HCT116 (cell line): Measurements from ENCODE around the gene GPT2. TPM values are rescaled to one million over a fixed set of nuclear protein-coding genes. Genes with fewer than 3 reads are reported as not detected.

ENCODE experiments used
- ATAC-seq: fragments of 200-7000 bp; cut with Tn5 transposase; 2 replicates; pipeline ENCODE4 v1.9.1; 2020; ENCODE audit warnings: mild to moderate bottlenecking, moderate library complexity
- BruUV-seq: library from RNA; stranded (reverse); fragments of 400-500 nt; replicated peaks from 2 replicates; lab custom pipeline; 2021; lab: Mats Ljungman, UMichigan
- CTCF ChIA-PET: fragments of 300-600 bp; sonication (Branson Sonifier 250); formaldehyde crosslinking; loops from one replicate; lab custom pipeline; 2021; ENCODE audit warnings: antibody characterized with exemption; lab: Charles Lee
- POLR2A ChIA-PET: fragments of 300-600, 350-600 bp; sonication (Branson Sonifier 250); formaldehyde crosslinking; loops from one replicate; lab custom pipeline; 2021; ENCODE audit warnings: antibody characterized with exemption; lab: Charles Lee
- RAD21 ChIA-PET, 2 experiments: fragments of 300-600 bp; sonication (Branson Sonifier 250); formaldehyde crosslinking; loops; one replicate each; lab custom pipeline; 2023; ENCODE audit warnings: low total read pairs in 2 of 2; ENCODE audit not compliant: uncharacterized antibody in 2 of 2, unreplicated experiment in 2 of 2, low non-redundant PET in 1 of 2; lab: Charles Lee
- DNase-seq: peaks from one replicate; pipeline ENCODE4 v3.0.0-alpha.2; 2010; ENCODE audit warnings: low read depth, low spot score
- H2AFZ ChIP-seq: fragments of 200-600 bp; shearing (Covaris generic), sonication (generic); 2 replicates; pipeline ENCODE4 v1.6.1; 2017; ENCODE audit warnings: low read depth, mixed run types, mixed read lengths, antibody characterized with exemption, low read length; ENCODE audit not compliant: poor library complexity, severe bottlenecking
- H3K27ac ChIP-seq: 2 replicates; pipeline ENCODE4 v1.5.1; 2012; ENCODE audit warnings: low read depth, low read length
- H3K27me3 ChIP-seq: fragments of 200-600 bp; sonication (generic); 2 replicates; pipeline ENCODE4 v1.6.1; 2016; ENCODE audit warnings: mixed run types, low read length, mixed read lengths; ENCODE audit not compliant: insufficient read depth
- H3K36me3 ChIP-seq, 2 experiments: fragments of 200-500 bp in 1 of 2; fragments of 200-600 bp in 1 of 2; sonication (Bioruptor generic) in 1 of 2; sonication (generic) in 1 of 2; 2 replicates each; pipeline versions ENCODE4 v1.5.1 to v1.6.1; 2014 to 2016; ENCODE audit warnings: low read length in 2 of 2, inconsistent platforms in 1 of 2, mixed read lengths in 1 of 2, mixed run types in 1 of 2; ENCODE audit not compliant: insufficient read depth in 2 of 2, control insufficient read depth in 1 of 2
- H3K4me1 ChIP-seq, 2 experiments: fragments of 200-600 bp in 1 of 2; sonication (generic) in 1 of 2; 2 replicates each; pipeline versions ENCODE4 v1.5.1 to v1.6.1; 2012 to 2017; ENCODE audit warnings: low read length in 2 of 2, inconsistent platforms in 1 of 2, mild to moderate bottlenecking in 1 of 2, mixed read lengths in 1 of 2, mixed run types in 1 of 2, moderate library complexity in 1 of 2; ENCODE audit not compliant: insufficient read depth in 2 of 2, control insufficient read depth in 1 of 2
- H3K4me2 ChIP-seq: fragments of 200-600 bp; sonication (generic); 2 replicates; pipeline ENCODE4 v1.6.1; 2017; ENCODE audit warnings: mixed run types, low read length, mixed read lengths
- H3K4me3 ChIP-seq, 2 experiments: fragments of 200-600 bp in 1 of 2; sonication (generic) in 1 of 2; replicated peaks in 1 of 2; 2 replicates each; pipeline ENCODE4 v1.5.1; 2011 to 2016; ENCODE audit warnings: low read length in 2 of 2, control low read depth in 1 of 2, low read depth in 1 of 2, mild to moderate bottlenecking in 1 of 2, mixed read lengths in 1 of 2, mixed run types in 1 of 2
- H3K79me2 ChIP-seq: fragments of 200-600 bp; sonication (generic); 2 replicates; pipeline ENCODE4 v1.6.1; 2017; ENCODE audit warnings: mild to moderate bottlenecking, mixed run types, low read length, moderate library complexity, mixed read lengths; ENCODE audit not compliant: insufficient read depth
- H3K9ac ChIP-seq: fragments of 200-600 bp; sonication (generic); 2 replicates; pipeline ENCODE4 v1.6.1; 2016; ENCODE audit warnings: low read length, mixed read lengths
- H3K9me2 ChIP-seq: fragments of 200-600 bp; sonication (generic), shearing (Covaris generic); 2 replicates; pipeline ENCODE4 v1.6.1; 2017; ENCODE audit warnings: mixed run types, mild to moderate bottlenecking, moderate library complexity; ENCODE audit not compliant: insufficient read depth
- H3K9me3 ChIP-seq, 2 experiments: fragments of 200-500 bp in 1 of 2; fragments of 200-600 bp in 1 of 2; sonication (Bioruptor generic) in 1 of 2; sonication (generic) in 1 of 2; 2 replicates each; pipeline ENCODE4 v1.6.1; 2014 to 2017; ENCODE audit warnings: low read length in 2 of 2, mixed read lengths in 2 of 2, inconsistent platforms in 1 of 2, low read depth in 1 of 2, mild to moderate bottlenecking in 1 of 2, mixed run types in 1 of 2, moderate library complexity in 1 of 2; ENCODE audit not compliant: control insufficient read depth in 1 of 2, insufficient read depth in 1 of 2
- H4K20me1 ChIP-seq: fragments of 200-600 bp; sonication (generic), shearing (Covaris generic); 2 replicates; pipeline ENCODE4 v1.6.1; 2017; ENCODE audit warnings: mixed run types, mild to moderate bottlenecking, moderate library complexity; ENCODE audit not compliant: insufficient read depth
- CBX3 ChIP-seq: IDR thresholded peaks from 2 replicates; pipeline ENCODE4 v1.6.1; 2012; ENCODE audit warnings: low read depth
- CEBPB ChIP-seq: IDR thresholded peaks from 2 replicates; pipeline ENCODE4 v1.6.1; 2012; ENCODE audit warnings: low read depth
- EGR1 ChIP-seq: IDR thresholded peaks from 2 replicates; pipeline ENCODE4 v1.6.1; 2012; ENCODE audit warnings: low read depth
- ELF1 ChIP-seq: IDR thresholded peaks from 2 replicates; pipeline ENCODE4 v1.6.1; 2012; ENCODE audit warnings: low read depth, borderline replicate concordance
- EZH2phosphoT487 ChIP-seq: fragments of 200-600 bp; IDR thresholded peaks from 2 replicates; pipeline ENCODE4 v1.6.1; 2018; ENCODE audit warnings: antibody characterized with exemption, borderline replicate concordance
- FOSL1 ChIP-seq: IDR thresholded peaks from 2 replicates; pipeline ENCODE4 v1.6.1; 2012; ENCODE audit warnings: low read depth
- JUND ChIP-seq: IDR thresholded peaks from 2 replicates; pipeline ENCODE4 v1.6.1; 2012
- MAX ChIP-seq: IDR thresholded peaks from 2 replicates; pipeline ENCODE4 v1.6.1; 2012
- POLR2AphosphoS5 ChIP-seq: IDR thresholded peaks from 2 replicates; pipeline ENCODE4 v1.6.1; 2011; ENCODE audit warnings: mild to moderate bottlenecking, low read depth, low read length, moderate library complexity
- RAD21 ChIP-seq: IDR thresholded peaks from 2 replicates; pipeline ENCODE4 v1.6.1; 2012; ENCODE audit warnings: low read depth, mild to moderate bottlenecking
- REST ChIP-seq: IDR thresholded peaks from 2 replicates; pipeline ENCODE4 v1.6.1; 2012; ENCODE audit warnings: low read depth
- SP1 ChIP-seq: IDR thresholded peaks from 2 replicates; pipeline ENCODE4 v1.6.1; 2012; ENCODE audit warnings: low read depth
- SRF ChIP-seq: IDR thresholded peaks from 2 replicates; pipeline ENCODE4 v1.6.1; 2012; ENCODE audit warnings: low read depth
- TCF7L2 ChIP-seq: IDR thresholded peaks from 2 replicates; pipeline ENCODE4 v1.7.0; 2011; ENCODE audit warnings: borderline replicate concordance, inconsistent platforms; ENCODE audit not compliant: insufficient read depth, insufficient read length; ENCODE audit errors: extremely low read depth
- YY1 ChIP-seq: IDR thresholded peaks from 2 replicates; pipeline ENCODE4 v1.6.1; 2011; ENCODE audit warnings: low read length, low read depth, moderate library complexity, mild to moderate bottlenecking; ENCODE audit not compliant: insufficient replicate concordance; ENCODE audit errors: extremely low read depth
- ZBTB33 ChIP-seq: IDR thresholded peaks from 2 replicates; pipeline ENCODE4 v1.6.1; 2011; ENCODE audit warnings: mild to moderate bottlenecking, low read length, moderate library complexity; ENCODE audit not compliant: insufficient replicate concordance; ENCODE audit errors: extremely low read depth
- intact Hi-C: fragments of 100-400 bp; cut with micrococcal nuclease; formaldehyde crosslinking; loops from 2 replicates; pipeline ENCODE4 v1.10.0; 2022
- total RNA-seq: library from RNA; stranded (reverse); gene quantifications from one replicate; pipeline ENCODE4 v1.2.1, GENCODE V29; 2021; ENCODE audit not compliant: unreplicated experiment

The GPT2 gene
- total RNA-seq, 1 experiment from 2014 or later = 50.6 TPM

- Histone ChIP-seq H3K36me3 (no peaks in the 10 kb centered on the region), H3K79me2 (no peaks in the 10 kb centered on the region), H3K4me1 (no peaks in the 10 kb centered on the region), H3K9ac (no peak overlapping the region), H3K9me2 (no peaks in the 10 kb centered on the region), H3K9me3 (no peaks in the 10 kb centered on the region), H2AFZ (no peak overlapping the region), H3K27me3 (no peaks in the 10 kb centered on the region), H3K4me2 (no peak overlapping the region), H3K27ac (no peak overlapping the region), H3K4me3 (no peak overlapping the region), H4K20me1 (no peaks in the 10 kb centered on the region)
- DNase-seq (no peak), ATAC-seq (no peak)
- TF ChIP-seq EGR1 (no peak), YY1 (no peak), JUND (no peak), MAX (no peak), SRF (no peak), CBX3 (no peak), ZBTB33 (no peak), SP1 (no peak), RAD21 (no peak), EZH2phosphoT487 (no peak), TCF7L2 (no peak), REST (no peak), CEBPB (no peak), FOSL1 (no peak), POLR2AphosphoS5 (no peak), ELF1 (no peak)
- BruUV-seq = no TSS peak
- intact Hi-C loops = no loop called here
- ChIA-PET CTCF (no interaction called here), RAD21 (no interaction called here), POLR2A (no interaction called here)
These were observed 38.2 kb upstream of the GPT2 start for GRCh38 chr16:46845952-46846351.
